ENCODE data around the gene RIMKLB. TPM values are rescaled to one million over a fixed set of nuclear protein-coding genes. Genes with fewer than 3 reads are reported as not detected.

The RIMKLB gene
- total and polyA plus RNA-seq, 2 experiments from 2014 or later: 19.4 to 23.2 TPM

- no peaks in the 10 kb centered on the region for H4K20me1 ChIP-seq (ENCODE audit: insufficient read depth)
- H3K4me2 ChIP-seq (ENCODE audit: unreplicated experiment): no peak overlapping the region
- no peak overlapping the region for H3K9ac ChIP-seq
- no peaks in the 10 kb centered on the region for H3K36me3 ChIP-seq (ENCODE audit: low read depth)
- no peak for DNase-seq
- in situ Hi-C loops (cut with MboI): no loop called here
- H3F3A ChIP-seq (ENCODE audit: insufficient read depth): no peaks in the 10 kb centered on the region
- H3K27me3 ChIP-seq (replicated peaks; ENCODE audit: insufficient read depth): no peaks in the 10 kb centered on the region
- H3K9me2 ChIP-seq (ENCODE audit: insufficient read depth): no peaks in the 10 kb centered on the region
- no peaks in the 10 kb centered on the region for H3K4me1 ChIP-seq (ENCODE audit: insufficient read depth)
- no peak overlapping the region for H3K27ac ChIP-seq
- WGBS, 2 experiments (ENCODE audit: low coverage in 1 of 2, low lambda C conversion rate in 2 of 2, missing lambda C conversion rate in 2 of 2): 97 to 100% methylated on average over 1 of the region's 1 CpG
- H3K79me2 ChIP-seq (ENCODE audit: insufficient read depth): no peaks in the 10 kb centered on the region
- no peak for TF ChIP-seq EZH2 (IDR thresholded peaks at IDR 0.05; ENCODE audit: insufficient read depth, poor library complexity, severe bottlenecking)
- H2AFZ ChIP-seq: no peak overlapping the region
- H3K9me3 ChIP-seq (ENCODE audit: low read depth): no peaks in the 10 kb centered on the region
- H3K4me3 ChIP-seq: no peak overlapping the region
Measured at GRCh38 chr12:8771072-8771471, 73.3 kb downstream of the RIMKLB start.

- DNase-seq: no peak
- Histone ChIP-seq H3K27me3 (replicated peaks; ENCODE audit: insufficient read depth) (no peaks in the 10 kb centered on the region), H3K4me3 (no peak overlapping the region), H3K4me1 (ENCODE audit: insufficient read depth) (no peaks in the 10 kb centered on the region), H2AFZ (no peak overlapping the region), H3F3A (ENCODE audit: insufficient read depth) (no peaks in the 10 kb centered on the region), H3K27ac (no peak overlapping the region), H3K79me2 (ENCODE audit: insufficient read depth) (no peaks in the 10 kb centered on the region), H3K9me2 (ENCODE audit: insufficient read depth) (no peaks in the 10 kb centered on the region), H3K36me3 (ENCODE audit: low read depth) (peaks cover 6% of the 10 kb centered on the region; the same call in 1 of the 2 replicates), H3K9ac (no peak overlapping the region), H3K9me3 (ENCODE audit: low read depth) (no peaks in the 10 kb centered on the region), H3K4me2 (ENCODE audit: unreplicated experiment) (no peak overlapping the region), H4K20me1 (ENCODE audit: insufficient read depth) (no peaks in the 10 kb centered on the region)
- 97 to 99% methylated on average over 10 of the region's 10 CpGs for WGBS, 2 experiments (ENCODE audit: low coverage in 1 of 2, low lambda C conversion rate in 2 of 2, missing lambda C conversion rate in 2 of 2)
- in situ Hi-C loops (cut with MboI): no loop called here
- TF ChIP-seq EZH2phosphoT487 (IDR thresholded peaks at IDR 0.05; ENCODE audit: insufficient read depth, low read depth): no peak
- no peak for TF ChIP-seq EZH2 (IDR thresholded peaks at IDR 0.05; ENCODE audit: insufficient read depth, poor library complexity, severe bottlenecking)
Measured at GRCh38 chr12:8773461-8773860, 75.7 kb downstream of the RIMKLB start.

GRCh38 chr12:8779281-8779680 is 81.5 kb downstream of the RIMKLB start:
- Histone ChIP-seq H3K27me3 (replicated peaks; ENCODE audit: insufficient read depth) (no peaks in the 10 kb centered on the region), H3K4me3 (no peak overlapping the region), H3K4me1 (ENCODE audit: insufficient read depth) (no peaks in the 10 kb centered on the region), H2AFZ (no peak overlapping the region), H4K20me1 (ENCODE audit: insufficient read depth) (no peaks in the 10 kb centered on the region), H3K79me2 (ENCODE audit: insufficient read depth) (no peaks in the 10 kb centered on the region), H3K9ac (no peak overlapping the region), H3F3A (ENCODE audit: insufficient read depth) (no peaks in the 10 kb centered on the region), H3K9me2 (ENCODE audit: insufficient read depth) (no peaks in the 10 kb centered on the region), H3K36me3 (ENCODE audit: low read depth) (peaks cover 9% of the 10 kb centered on the region; the same call in 1 of the 2 replicates), H3K4me2 (ENCODE audit: unreplicated experiment) (no peak overlapping the region), H3K9me3 (ENCODE audit: low read depth) (no peaks in the 10 kb centered on the region), H3K27ac (no peak overlapping the region)
- WGBS, 2 experiments (ENCODE audit: low coverage in 1 of 2, low lambda C conversion rate in 2 of 2, missing lambda C conversion rate in 2 of 2): 85 to 92% methylated on average over 4 of the region's 4 CpGs
- no peak for TF ChIP-seq EZH2 (IDR thresholded peaks at IDR 0.05; ENCODE audit: insufficient read depth, poor library complexity, severe bottlenecking)
- TF ChIP-seq EZH2phosphoT487 (IDR thresholded peaks at IDR 0.05; ENCODE audit: insufficient read depth, low read depth): no peak
- DNase-seq: no peak
- in situ Hi-C loops (cut with MboI): no loop called here

GRCh38 chr12:8779862-8780261 is 82.1 kb downstream of the RIMKLB start:
- in situ Hi-C loops (cut with MboI): no loop called here
- Histone ChIP-seq H3K9me2 (ENCODE audit: insufficient read depth) (no peaks in the 10 kb centered on the region), H3K4me3 (no peak overlapping the region), H3K9ac (no peak overlapping the region), H3K27me3 (replicated peaks; ENCODE audit: insufficient read depth) (no peaks in the 10 kb centered on the region), H3K79me2 (ENCODE audit: insufficient read depth) (no peaks in the 10 kb centered on the region), H3K4me2 (ENCODE audit: unreplicated experiment) (no peak overlapping the region), H3K4me1 (ENCODE audit: insufficient read depth) (no peaks in the 10 kb centered on the region), H3F3A (ENCODE audit: insufficient read depth) (no peaks in the 10 kb centered on the region), H2AFZ (no peak overlapping the region), H3K36me3 (ENCODE audit: low read depth) (peaks cover 9% of the 10 kb centered on the region; the same call in 1 of the 2 replicates), H4K20me1 (ENCODE audit: insufficient read depth) (no peaks in the 10 kb centered on the region), H3K27ac (no peak overlapping the region), H3K9me3 (ENCODE audit: low read depth) (no peaks in the 10 kb centered on the region)
- 97 to 98% methylated on average over 2 of the region's 2 CpGs for WGBS, 2 experiments (ENCODE audit: low coverage in 1 of 2, low lambda C conversion rate in 2 of 2, missing lambda C conversion rate in 2 of 2)
- no peak for TF ChIP-seq EZH2phosphoT487 (IDR thresholded peaks at IDR 0.05; ENCODE audit: insufficient read depth, low read depth)
- TF ChIP-seq EZH2 (IDR thresholded peaks at IDR 0.05; ENCODE audit: insufficient read depth, poor library complexity, severe bottlenecking): no peak
- no peak for DNase-seq

GRCh38 chr12:8780389-8780788 is 82.6 kb downstream of the RIMKLB start:
- in situ Hi-C loops (cut with MboI): no loop called here
- DNase-seq: peak; percentile 49
- no peak overlapping the region for H3K4me2 ChIP-seq (ENCODE audit: unreplicated experiment)
- 58 to 69% methylated on average over 1 of the region's 1 CpG for WGBS, 2 experiments (ENCODE audit: low coverage in 1 of 2, low lambda C conversion rate in 2 of 2, missing lambda C conversion rate in 2 of 2)
- no peak overlapping the region for H3K4me3 ChIP-seq
- H3F3A ChIP-seq (ENCODE audit: insufficient read depth): no peaks in the 10 kb centered on the region
- H3K9me2 ChIP-seq (ENCODE audit: insufficient read depth): no peaks in the 10 kb centered on the region
- no peak for TF ChIP-seq EZH2 (IDR thresholded peaks at IDR 0.05; ENCODE audit: insufficient read depth, poor library complexity, severe bottlenecking)
- no peak for TF ChIP-seq EZH2phosphoT487 (IDR thresholded peaks at IDR 0.05; ENCODE audit: insufficient read depth, low read depth)
- no peak overlapping the region for H3K27ac ChIP-seq
- no peaks in the 10 kb centered on the region for H3K9me3 ChIP-seq (ENCODE audit: low read depth)
- H3K79me2 ChIP-seq (ENCODE audit: insufficient read depth): no peaks in the 10 kb centered on the region
- no peaks in the 10 kb centered on the region for H4K20me1 ChIP-seq (ENCODE audit: insufficient read depth)
- no peak overlapping the region for H2AFZ ChIP-seq
- peaks cover 9% of the 10 kb centered on the region; the same call in 1 of the 2 replicates for H3K36me3 ChIP-seq (ENCODE audit: low read depth)
- H3K27me3 ChIP-seq (replicated peaks; ENCODE audit: insufficient read depth): no peaks in the 10 kb centered on the region
- H3K4me1 ChIP-seq (ENCODE audit: insufficient read depth): no peaks in the 10 kb centered on the region
- H3K9ac ChIP-seq: no peak overlapping the region
